ENCODE results near the gene PRPH2. TPM values are rescaled to one million over a fixed set of nuclear protein-coding genes. Genes with fewer than 3 reads are reported as not detected.

Gene PRPH2
- total and polyA plus RNA-seq, 2 of the 13 experiments (the other 11 are each of a cell fraction or from before 2014, with no cell fraction given) = 0.03 to 0.04 TPM

GRCh38 chr6:42745640-42746462 lies 23.5 kb upstream of the PRPH2 start, which contains the start of gene TBCC (continued):
- TF ChIP-seq, protein P1, sequence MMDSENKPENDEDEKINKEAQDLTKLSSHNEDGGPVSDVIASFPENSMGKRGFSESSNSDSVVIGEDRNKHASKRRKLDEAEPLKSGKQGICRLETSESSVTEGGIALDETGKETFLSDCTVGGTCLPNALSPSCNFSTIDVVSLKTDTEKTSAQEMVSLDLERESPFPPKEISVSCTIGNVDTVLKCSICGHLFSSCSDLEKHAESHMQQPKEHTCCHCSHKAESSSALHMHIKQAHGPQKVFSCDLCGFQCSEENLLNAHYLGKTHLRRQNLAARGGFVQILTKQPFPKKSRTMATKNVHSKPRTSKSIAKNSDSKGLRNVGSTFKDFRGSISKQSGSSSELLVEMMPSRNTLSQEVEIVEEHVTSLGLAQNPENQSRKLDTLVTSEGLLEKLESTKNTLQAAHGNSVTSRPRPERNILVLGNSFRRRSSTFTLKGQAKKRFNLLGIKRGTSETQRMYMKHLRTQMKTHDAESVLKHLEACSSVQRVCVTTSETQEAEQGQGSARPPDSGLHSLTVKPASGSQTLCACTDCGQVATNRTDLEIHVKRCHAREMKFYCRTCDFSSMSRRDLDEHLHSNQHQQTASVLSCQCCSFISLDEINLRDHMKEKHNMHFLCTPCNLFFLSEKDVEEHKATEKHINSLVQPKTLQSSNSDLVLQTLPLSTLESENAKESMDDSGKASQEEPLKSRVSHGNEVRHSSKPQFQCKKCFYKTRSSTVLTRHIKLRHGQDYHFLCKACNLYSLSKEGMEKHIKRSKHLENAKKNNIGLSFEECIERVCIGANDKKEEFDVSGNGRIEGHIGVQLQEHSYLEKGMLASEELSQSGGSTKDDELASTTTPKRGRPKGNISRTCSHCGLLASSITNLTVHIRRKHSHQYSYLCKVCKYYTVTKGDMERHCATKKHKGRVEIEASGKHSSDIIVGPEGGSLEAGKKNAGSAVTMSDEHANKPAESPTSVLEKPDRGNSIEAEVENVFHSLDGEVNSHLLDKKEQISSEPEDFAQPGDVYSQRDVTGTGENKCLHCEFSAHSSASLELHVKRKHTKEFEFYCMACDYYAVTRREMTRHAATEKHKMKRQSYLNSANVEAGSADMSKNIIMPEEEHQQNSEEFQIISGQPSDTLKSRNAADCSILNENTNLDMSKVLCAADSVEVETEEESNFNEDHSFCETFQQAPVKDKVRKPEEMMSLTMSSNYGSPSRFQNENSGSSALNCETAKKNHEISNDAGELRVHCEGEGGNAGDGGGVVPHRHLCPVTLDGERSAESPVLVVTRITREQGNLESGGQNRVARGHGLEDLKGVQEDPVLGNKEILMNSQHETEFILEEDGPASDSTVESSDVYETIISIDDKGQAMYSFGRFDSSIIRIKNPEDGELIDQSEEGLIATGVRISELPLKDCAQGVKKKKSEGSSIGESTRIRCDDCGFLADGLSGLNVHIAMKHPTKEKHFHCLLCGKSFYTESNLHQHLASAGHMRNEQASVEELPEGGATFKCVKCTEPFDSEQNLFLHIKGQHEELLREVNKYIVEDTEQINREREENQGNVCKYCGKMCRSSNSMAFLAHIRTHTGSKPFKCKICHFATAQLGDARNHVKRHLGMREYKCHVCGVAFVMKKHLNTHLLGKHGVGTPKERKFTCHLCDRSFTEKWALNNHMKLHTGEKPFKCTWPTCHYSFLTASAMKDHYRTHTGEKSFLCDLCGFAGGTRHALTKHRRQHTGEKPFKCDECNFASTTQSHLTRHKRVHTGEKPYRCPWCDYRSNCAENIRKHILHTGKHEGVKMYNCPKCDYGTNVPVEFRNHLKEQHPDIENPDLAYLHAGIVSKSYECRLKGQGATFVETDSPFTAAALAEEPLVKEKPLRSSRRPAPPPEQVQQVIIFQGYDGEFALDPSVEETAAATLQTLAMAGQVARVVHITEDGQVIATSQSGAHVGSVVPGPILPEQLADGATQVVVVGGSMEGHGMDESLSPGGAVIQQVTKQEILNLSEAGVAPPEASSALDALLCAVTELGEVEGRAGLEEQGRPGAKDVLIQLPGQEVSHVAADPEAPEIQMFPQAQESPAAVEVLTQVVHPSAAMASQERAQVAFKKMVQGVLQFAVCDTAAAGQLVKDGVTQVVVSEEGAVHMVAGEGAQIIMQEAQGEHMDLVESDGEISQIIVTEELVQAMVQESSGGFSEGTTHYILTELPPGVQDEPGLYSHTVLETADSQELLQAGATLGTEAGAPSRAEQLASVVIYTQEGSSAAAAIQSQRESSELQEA (CRISPR knock-in tag; IDR thresholded peaks at IDR 0.05; ENCODE audit: not compliant biosample characterization) = peak; percentile 87
- no peak for TF ChIP-seq ZNF503 (CRISPR knock-in tag; IDR thresholded peaks at IDR 0.05)
- TF ChIP-seq ZBTB39 (CRISPR knock-in tag; IDR thresholded peaks at IDR 0.05) = no peak
- TF ChIP-seq HNRNPH1 (optimal IDR thresholded peaks at IDR 0.05; ENCODE audit: low read depth, low read length) = no peak
- no peak for TF ChIP-seq ZNF670 (CRISPR knock-in tag; IDR thresholded peaks at IDR 0.05; ENCODE audit: borderline replicate concordance)
- no peak for TF ChIP-seq HOMEZ (CRISPR knock-in tag; IDR thresholded peaks at IDR 0.05; ENCODE audit: low read depth)
- TF ChIP-seq ZNF550 (CRISPR knock-in tag; IDR thresholded peaks at IDR 0.05; ENCODE audit: borderline replicate concordance) = no peak
- TF ChIP-seq ZNF883 (CRISPR knock-in tag; IDR thresholded peaks at IDR 0.05; ENCODE audit: not compliant biosample characterization) = peak; percentile 79
- peak; percentile 45; the same call in 1 of the 2 replicates for TF ChIP-seq SSRP1 (CRISPR knock-in tag; IDR thresholded peaks at IDR 0.05)
- TF ChIP-seq MTF1 (CRISPR knock-in tag; IDR thresholded peaks at IDR 0.05) = 0 out of 2 replicates have a peak, but pooled peaks have one; percentile 43
- TF ChIP-seq XRCC5 (optimal IDR thresholded peaks at IDR 0.05; ENCODE audit: low read length) = no peak
- TF ChIP-seq ZNF607 (CRISPR knock-in tag; IDR thresholded peaks at IDR 0.05; ENCODE audit: borderline replicate concordance) = no peak; the same call in none of the 2 replicates
- TF ChIP-seq ZNF317 (CRISPR knock-in tag; IDR thresholded peaks at IDR 0.05) = no peak
